Activated CD4-positive, alpha-beta T cell treated with anti-CD3 and anti-CD28 coated beads, Interleukin-2, amount 50 U/mL, for 24 hours (primary cell): Measurements from ENCODE around the gene WDR36.

Experiments
- DNase-seq, 2 donors: peaks; one replicate each; pipeline ENCODE4 v3.0.0-alpha.2; 2020; ENCODE audit warnings: low read depth in 1 of 2, low spot score in 1 of 2

WDR36 gene

GRCh38 chr5:111099058-111099778 is 7.1 kb downstream of the WDR36 start:
- no peak for DNase-seq

GRCh38 chr5:111106320-111106948 is 14.3 kb downstream of the WDR36 start:
- DNase-seq, result no peak

DNA sequence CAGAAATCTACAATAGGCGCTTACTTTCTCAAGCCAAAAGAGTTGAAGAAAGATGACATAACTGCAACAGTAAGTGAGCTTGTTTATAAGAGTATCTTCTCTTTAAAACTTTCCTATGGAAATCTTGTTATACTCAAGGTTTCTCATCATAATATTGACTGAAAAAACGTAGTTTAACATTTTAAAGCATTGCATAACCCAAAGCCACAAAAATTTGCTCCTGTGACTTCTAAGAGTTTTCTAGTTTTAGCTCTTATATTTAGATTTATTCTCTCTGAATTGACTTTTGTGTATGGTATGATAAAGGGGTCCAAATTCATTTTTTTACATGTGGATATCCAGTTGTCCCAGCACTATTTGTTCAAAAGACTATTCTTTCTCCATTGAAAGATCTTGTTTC is 15.2 kb downstream of the WDR36 start:
- DNase-seq, result no peak

- no peak for DNase-seq
Measured at GRCh38 chr5:111111956-111112355, 19.8 kb downstream of the WDR36 start.

DNA sequence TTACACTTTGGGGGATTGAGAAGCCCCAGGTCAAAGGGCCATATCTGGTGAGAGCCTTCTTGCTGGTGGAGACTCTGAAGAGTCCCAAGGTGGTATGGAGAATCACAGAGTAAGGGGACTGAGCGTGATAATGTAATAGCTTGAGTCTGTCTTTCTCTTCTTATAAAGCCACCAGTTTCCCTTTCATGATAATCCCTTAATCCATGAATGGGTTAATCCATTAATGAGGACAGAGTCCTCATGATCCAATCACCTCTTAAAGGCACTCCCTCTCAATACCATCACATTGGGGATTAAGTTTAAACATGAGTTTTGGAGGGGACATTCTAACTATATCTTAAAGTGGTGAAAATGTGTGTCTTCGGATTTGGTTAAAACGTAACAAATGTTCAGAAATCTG is 21.5 kb downstream of the WDR36 start:
- DNase-seq, result no peak

- no peak for DNase-seq
Measured at GRCh38 chr5:111115229-111115628, 23.1 kb downstream of the WDR36 start.

DNA sequence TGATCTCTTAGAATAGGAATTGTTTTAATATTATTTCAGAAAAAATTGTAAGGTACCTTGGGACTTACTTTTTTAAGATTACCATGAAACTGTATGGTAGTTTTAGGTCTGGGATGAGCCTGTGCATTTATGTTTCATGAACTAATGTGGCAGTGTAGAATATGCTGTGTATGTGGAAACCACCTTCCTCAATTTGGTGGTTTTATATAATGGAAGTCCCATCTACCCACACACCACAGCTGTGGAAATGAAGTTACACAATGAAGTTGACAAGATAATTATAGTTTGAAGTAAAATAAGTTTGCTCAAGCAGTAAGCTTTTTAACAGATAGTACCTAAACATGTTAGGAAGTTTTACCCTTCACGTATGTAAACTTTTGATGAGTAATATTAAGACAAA is 24.4 kb downstream of the WDR36 start:
- no peak for DNase-seq

- no peak for DNase-seq
Measured at GRCh38 chr5:111117136-111117535, 25.0 kb downstream of the WDR36 start.

DNA sequence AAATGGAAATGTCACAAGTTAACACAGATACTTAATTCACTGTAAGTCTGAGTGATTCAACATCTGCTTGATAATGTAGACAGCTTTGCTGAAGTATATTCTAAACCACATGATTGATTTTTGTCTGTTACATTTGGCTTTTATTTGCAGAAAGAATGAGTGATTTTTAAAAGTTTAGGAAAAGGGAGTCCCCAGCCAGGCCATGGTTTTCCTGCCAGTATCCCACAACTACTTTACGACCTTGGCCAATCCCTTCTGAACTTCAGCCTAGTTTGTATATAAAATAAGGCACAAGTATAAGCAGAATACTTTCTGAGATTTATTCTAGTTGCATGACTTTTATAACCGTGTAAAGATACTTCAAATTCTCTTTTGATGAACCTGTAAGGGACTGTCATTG is 27.1 kb downstream of the WDR36 start:
- DNase-seq, result no peak

GRCh38 chr5:111119856-111120255 is 27.7 kb downstream of the WDR36 start:
- DNase-seq, result no peak

GRCh38 chr5:111120911-111121310 is 28.8 kb downstream of the WDR36 start:
- DNase-seq, result no peak

DNA sequence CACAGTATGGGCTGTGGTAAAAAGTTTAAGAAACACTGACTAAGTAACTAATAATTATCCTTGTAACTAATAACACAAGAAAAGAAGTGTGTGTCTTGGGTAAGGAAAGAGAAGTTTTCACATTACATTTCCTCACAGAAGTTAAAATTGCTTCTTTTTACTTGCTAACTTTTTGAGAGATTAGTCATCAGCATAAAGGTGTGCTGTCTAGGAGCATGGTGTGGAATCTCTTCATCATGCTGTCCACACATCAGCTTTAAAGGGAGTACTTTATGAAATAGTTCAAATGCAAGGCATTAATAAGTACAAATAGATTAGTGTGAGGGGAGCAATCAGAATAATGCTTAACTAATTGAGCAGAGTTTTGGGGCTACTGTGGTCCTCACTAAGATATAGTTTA is 29.8 kb downstream of the WDR36 start:
- no peak for DNase-seq

DNA sequence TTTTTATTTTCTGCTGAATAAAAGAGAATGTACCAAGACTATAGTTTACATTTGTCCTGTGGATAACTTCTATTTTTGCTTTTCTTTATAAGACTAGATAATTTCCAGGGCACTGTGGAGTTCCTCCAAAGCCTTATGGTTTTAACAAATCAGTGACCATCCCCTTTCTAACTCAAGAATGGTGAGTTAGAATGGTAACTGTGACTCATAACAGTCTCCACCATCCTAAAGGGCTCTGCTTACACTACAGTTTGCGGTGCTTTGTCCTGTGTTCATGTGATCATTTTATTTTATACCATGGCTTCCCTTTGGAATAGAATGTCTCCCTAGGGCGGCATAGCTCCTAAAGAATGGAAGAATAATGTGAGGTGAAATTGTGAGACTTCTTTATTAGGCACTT is 30.2 kb downstream of the WDR36 start:
- no peak for DNase-seq

- no peak for DNase-seq
Measured at GRCh38 chr5:111124793-111125192, 32.6 kb downstream of the WDR36 start.

- DNase-seq, result no peak
Measured at GRCh38 chr5:111126896-111127295, 34.7 kb downstream of the WDR36 start.

GRCh38 chr5:111127453-111128195 is 35.5 kb downstream of the WDR36 start:
- DNase-seq, result no peak

DNA sequence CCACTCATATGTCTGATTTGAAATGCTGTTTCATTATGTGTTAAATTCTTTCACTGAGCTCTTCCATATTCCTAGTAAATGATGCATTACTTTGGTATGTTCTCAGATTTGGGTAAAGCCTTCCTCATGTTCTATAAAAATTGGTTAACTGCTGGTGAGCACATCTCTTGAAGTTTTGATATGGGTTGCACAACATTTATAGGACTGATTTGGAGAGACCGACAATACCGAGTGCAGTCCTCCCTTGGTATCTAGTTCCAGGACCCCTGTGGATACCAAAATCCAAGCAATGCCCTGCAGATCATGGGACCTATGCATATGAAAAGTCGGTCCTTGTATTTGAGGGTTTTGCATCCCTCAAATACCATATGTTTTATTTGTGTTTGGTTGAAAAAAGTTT is 37.8 kb downstream of the WDR36 start:
- no peak for DNase-seq

DNA sequence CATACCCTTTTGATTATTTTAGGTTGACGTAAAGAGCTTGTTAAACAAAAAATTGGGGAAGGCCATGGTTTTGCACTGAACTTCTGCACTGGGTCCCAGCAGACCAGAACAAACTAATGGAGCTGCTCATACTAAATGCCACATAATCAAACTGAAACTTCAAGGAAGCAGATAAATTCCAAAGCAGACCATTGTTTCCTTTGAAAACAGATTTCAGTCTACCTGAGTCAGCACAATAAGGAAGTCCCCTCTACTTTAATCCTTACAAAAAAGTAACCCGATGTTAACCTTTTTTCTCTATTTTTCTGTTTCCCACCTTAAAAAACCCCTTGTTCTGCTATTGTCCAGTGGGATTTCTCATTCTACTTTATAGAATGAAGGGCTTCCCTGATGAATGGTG is 39.2 kb downstream of the WDR36 start:
- DNase-seq, result no peak

- no peak for DNase-seq
Measured at GRCh38 chr5:111132076-111132475, 39.9 kb downstream of the WDR36 start.

DNA sequence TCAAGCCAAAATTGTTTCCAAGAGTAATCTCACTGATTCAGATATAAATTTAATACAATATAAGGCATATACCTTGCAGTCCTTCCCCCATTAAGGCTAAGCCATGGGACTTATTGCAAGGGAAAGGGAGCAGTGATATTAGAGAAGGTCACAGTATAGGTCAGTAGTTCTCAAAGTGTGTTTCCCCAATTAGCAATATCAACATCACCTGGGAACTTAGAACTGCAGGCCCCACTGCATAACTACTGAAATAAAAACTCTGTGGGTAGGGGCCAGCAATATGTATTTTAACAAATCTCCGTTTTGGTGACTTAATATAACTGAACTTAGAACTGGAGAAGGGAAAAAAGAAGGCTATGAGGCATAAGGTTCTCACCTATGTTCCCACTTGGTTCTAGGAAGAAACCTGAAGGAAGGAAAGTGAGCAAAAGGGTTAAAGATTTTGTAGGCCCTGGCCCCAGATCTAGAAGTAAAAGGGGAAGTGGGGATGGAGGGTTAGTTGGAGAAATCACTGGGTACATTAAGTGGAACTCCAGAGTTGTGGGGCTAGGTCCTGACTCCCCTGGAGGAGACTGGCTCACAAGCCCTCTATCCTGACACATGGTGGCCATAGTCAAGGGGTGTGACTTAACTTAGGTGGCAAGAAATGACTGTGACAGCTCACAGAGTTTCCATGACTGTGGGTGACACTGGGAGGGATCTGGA is 40.7 kb downstream of the WDR36 start:
- no peak for DNase-seq

GRCh38 chr5:111133436-111133751 is 41.2 kb downstream of the WDR36 start:
- no peak for DNase-seq

- DNase-seq, result no peak
Measured at GRCh38 chr5:111134087-111134486, 41.9 kb downstream of the WDR36 start.
